ENCODE results near the gene LHFPL3.

LHFPL3 gene

GRCh38 chr7:104761892-104762291, 433.5 kb downstream of the LHFPL3 start:
- no peak for DNase-seq

- DNase-seq = no peak
These were observed 438.7 kb downstream of the LHFPL3 start for GRCh38 chr7:104767113-104767512.

- no peak for DNase-seq
These were observed 439.6 kb downstream of the LHFPL3 start for GRCh38 chr7:104767826-104768536.

GRCh38 chr7:104772405-104773345, 444.3 kb downstream of the LHFPL3 start:
- DNase-seq = no peak

DNA sequence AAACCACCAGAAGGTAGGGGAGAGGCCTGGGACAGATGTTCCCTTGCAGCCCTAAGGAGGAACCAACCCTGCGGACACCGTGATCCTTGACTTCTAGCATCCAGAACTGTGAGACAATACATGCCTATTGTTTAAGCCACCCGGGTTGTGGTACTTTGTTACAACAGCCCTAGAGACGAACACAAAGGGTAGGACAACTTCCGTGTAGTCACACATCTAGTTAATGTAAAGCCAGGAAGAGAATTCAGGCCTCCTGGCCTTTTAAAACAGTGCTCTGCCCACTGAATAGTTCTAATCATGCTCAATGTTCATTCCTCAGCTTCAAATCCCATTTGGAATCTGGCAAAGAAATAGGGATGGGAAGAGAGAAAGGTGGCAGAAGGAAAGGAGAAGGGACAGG, 445.4 kb downstream of the LHFPL3 start:
- no peak for DNase-seq

GRCh38 chr7:104775531-104775930, 447.1 kb downstream of the LHFPL3 start:
- DNase-seq = no peak

DNA sequence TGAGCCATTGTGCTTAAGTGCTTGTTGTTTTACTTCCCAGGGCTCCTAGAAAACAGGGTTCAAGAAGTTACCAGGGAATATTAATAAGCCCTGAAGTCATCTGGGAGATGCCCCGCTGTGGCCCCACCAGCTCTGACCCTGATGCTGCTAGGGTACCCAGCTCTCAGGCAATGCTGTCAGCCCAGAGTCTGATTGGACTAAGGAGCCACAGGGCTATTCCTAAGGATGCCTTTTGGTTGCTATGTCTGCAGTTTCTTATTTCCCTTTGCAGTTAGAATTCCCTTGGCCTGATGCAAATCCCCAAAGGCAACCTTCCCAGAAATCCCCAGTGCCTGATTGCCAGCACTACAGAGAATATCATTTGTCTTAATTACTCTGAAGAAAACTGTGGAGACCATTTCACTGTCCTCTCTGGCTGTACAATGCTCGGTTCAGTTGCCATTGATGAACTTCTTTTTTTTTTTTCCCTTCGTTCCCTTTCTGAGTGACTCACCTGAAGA, 448.9 kb downstream of the LHFPL3 start:
- no peak for DNase-seq

DNA sequence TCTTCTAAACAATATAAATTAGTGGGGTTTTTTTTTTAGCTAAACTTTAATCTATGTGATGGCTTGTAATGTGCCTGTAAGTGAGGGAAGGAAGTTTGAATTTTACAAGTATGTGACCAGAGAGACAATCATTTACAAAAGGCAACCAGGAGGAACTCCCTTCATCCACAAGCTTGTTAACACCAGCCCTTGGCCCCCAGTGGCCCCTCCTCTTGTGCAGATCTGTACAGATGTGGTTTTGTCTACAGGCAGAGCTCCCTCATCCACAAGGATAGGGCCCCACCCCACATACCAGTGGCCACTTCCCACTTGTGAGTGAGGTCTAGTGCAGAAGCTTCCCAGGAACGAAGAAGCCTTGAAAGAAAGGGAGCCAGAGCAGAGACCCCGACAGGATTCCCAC, 451.5 kb downstream of the LHFPL3 start:
- no peak for DNase-seq

DNA sequence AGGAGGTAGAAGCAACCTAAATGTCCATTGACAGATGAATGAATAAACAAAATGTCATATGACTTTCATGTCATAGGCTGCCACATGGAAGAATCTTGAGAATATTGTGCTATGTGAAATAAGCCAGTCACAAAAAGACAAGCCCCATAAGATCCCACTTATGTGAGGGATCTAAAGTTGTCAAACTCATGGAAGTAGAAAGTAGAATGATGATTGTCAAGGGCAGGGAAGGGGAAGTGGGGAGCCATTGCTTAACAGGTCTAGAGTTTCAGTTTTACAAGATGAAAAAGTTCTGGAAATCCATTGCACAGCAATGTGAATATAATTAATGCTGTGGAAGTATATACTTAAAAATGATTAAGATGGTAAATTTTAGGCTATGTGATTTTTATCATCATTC, 456.3 kb downstream of the LHFPL3 start:
- no peak for DNase-seq

GRCh38 chr7:104789780-104790179, 461.4 kb downstream of the LHFPL3 start:
- no peak for DNase-seq

- DNase-seq = no peak
These were observed 462.0 kb downstream of the LHFPL3 start for GRCh38 chr7:104790440-104790839.

DNA sequence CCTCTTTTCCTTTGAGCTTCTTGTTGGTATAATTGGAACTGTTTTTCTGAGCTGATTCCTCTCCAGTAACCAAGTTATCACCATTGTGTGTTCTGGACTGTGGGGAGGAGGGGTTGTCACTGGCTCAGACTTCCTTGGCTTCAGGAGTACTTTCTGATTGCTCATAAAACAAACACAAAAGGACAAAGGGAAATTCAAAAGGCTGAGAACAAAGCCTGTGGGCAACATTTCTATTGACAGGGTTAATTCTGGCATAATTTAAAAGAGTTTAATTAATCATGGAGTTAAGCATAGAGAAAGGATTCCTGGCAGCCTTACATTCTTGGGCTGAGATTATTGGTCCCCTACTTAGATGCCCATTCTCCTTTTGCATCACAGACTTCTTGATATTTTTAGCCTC, 462.7 kb downstream of the LHFPL3 start:
- DNase-seq = no peak

DNA sequence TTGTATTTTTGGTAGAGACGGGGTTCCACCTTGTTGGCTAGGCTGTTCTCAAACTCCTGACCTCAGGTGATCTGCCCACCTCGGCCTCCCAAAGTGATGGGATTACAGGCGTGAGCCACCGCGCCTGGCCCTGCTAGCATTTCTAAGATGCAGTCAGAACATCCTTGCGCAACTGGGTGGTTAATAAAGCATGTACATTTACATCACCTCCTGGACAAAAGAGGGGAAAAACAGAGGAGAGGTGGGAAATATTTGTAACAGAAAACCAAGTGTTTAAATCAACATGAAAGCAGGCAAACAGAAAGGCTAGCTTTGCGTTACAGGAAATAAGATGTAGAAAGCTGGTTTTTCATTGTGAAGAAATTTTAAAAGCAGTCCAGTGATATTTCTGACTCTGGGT, 464.7 kb downstream of the LHFPL3 start:
- no peak for DNase-seq

DNA sequence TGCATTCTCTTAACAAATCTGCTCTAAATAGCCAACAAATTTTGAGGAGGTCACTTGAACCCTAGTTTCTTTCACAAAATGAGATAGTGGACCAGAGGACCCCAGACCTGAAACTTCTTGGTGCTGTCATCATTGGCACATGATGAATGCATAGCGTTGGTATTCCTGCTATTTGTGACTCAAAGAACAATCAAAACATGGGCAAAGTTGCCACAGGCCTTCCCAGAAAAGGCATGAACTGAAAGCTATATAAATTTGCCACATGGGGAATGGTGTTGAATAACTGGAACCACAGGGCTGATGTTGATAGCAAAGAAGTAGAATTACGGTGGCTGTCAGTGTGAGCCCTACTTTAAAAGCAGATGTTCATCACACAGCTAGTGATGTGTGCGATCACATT, 465.8 kb downstream of the LHFPL3 start:
- no peak for DNase-seq

GRCh38 chr7:104794589-104794988, 466.2 kb downstream of the LHFPL3 start:
- DNase-seq = no peak

GRCh38 chr7:104795086-104795485, 466.7 kb downstream of the LHFPL3 start:
- no peak for DNase-seq

- no peak for DNase-seq
These were observed 467.4 kb downstream of the LHFPL3 start for GRCh38 chr7:104795616-104796398.

DNA sequence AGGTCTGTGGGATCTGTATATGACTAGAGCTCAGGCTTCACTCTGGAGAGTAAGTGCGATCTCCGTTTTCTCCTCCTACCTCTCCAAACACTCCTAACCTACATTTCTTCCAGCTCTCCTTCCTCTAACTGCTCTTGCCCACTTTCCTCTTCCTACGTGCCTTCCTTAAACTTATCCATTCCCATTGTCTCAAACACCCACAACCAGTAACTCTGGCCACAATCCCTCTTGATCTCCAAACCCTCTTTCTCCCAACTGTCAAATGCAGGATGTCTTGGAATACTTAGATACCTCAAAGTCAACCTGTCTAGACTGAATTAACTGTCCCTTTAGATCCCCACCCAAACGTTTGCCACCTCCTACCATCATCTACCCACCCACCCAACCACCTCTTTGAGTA, 471.9 kb downstream of the LHFPL3 start:
- DNase-seq = no peak

DNA sequence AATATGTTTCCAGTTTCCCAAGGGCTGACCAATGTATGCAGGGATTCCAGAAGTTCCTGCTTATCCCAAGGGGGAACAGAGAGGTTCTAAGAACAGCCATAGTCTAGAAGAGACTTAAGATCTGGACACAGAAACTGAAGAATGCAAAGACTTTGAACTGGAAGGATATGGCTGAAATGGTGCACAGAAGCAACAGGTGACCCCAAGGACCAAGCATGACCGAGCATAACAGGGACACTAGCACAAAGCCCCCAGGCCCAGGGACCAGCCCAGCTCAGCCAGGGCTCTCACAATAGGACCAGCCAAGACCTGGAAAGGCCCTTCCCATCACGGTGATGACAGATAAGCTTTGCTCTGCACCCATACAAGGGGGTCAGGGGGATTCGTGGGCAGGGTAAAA, 472.6 kb downstream of the LHFPL3 start:
- DNase-seq = no peak

- no peak for DNase-seq
These were observed 475.5 kb downstream of the LHFPL3 start for GRCh38 chr7:104803931-104804330.

DNA sequence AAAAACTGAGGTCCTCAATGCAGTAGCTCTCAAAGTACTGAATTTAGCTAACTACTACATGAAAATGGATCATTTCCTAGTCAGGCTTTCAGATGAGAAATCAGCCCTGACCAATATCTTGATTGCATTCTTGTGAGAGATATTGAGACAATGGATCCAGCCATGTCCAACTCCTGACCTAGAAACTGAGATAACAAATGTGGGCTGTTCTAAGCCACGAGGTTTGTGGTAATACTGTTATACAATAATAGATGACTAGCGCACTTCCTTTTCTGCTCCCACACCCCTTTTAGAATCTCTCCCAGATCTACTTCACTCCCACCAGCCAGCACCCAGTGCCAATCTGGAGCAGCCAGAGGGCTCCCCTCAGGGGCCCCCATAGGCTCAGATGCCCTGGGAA, 476.3 kb downstream of the LHFPL3 start:
- no peak for DNase-seq

DNA sequence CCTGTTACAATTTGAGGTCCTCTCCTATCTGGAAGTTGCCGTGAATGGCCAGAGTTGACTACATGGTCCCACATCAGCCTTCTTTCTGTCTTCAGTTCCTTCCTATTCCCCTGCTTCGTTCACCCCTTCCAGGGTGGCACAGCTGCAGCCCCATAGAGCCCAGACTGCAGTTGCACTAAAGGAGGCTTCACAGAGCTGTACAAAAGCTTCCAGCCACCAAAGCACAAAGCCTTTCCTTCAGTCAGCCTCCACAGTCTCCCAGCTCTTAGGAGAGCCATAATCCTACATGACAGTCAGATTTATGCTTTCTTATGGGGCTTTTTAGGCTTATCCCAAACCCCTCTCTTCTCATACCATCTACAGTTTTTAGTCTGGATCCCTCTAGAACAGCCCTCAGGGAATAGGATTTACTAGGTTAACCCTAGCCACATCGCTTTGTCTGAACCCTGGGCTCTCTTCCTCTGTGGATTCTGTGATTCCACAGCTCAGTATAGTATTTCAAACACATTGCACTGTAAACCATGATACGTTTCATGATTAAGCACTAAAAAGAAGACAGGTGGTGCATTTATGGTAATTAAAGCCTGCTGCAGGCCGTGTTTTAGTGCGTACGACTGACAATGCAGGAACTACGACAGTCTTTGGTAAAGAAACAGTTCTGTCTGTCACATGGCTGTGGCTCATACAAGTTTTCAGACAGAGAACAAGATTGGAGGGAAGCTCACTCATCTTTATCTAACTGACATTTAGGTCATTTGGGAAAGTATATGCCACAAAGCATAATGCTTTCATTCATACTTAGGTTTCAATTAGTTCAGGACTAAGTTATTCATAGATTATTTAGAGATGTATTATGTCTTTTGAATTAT, 477.3 kb downstream of the LHFPL3 start:
- no peak for DNase-seq

Measured in CD4-positive, alpha-beta T cell treated with Interleukin-12 subunit alpha and Interleukin-12 subunit beta, for 1 hour (primary cell).